SK-N-SH (cell line): ENCODE results near the gene TMEM109. TPM values are rescaled to one million over a fixed set of nuclear protein-coding genes. Genes with fewer than 3 reads are reported as not detected.

Source experiments
- CTCF ChIA-PET: fragments of 300-600, 350-600 bp; formaldehyde crosslinking; extraction: SDS; loops from one replicate; lab custom pipeline; 2021; lab: Yijun Ruan, JAX
- POLR2A ChIA-PET: fragments of 350-600 bp; sonication (Branson Sonifier 250); formaldehyde crosslinking; extraction: SDS; loops from one replicate; lab custom pipeline; 2020; ENCODE audit warnings: antibody characterized with exemption, inconsistent platforms; lab: Yijun Ruan, JAX
- DNase-seq: peaks from one replicate; pipeline ENCODE4 v3.0.0; 2012
- H2AFZ ChIP-seq: fragments of 200-600 bp; sonication (generic); 2 replicates; pipeline ENCODE4 v1.8.1; 2016; ENCODE audit warnings: antibody characterized with exemption, mild to moderate bottlenecking, low read depth
- H3F3A ChIP-seq: fragments of 200-600 bp; sonication (generic); replicated peaks from 2 replicates; pipeline ENCODE3; 2016; ENCODE audit warnings: antibody characterized with exemption, mild to moderate bottlenecking; ENCODE audit not compliant: insufficient read depth
- H3K27ac ChIP-seq, 2 experiments: fragments of 200-500 bp in 1 of 2; fragments of 200-600 bp in 1 of 2; sonication (Bioruptor generic) in 1 of 2; sonication (generic), shearing (Covaris generic) in 1 of 2; 2 replicates each; pipeline versions ENCODE4 v1.5.1 to v1.6.1; 2014 to 2016; ENCODE audit warnings: low read depth in 2 of 2, inconsistent platforms in 1 of 2, low read length in 1 of 2, mild to moderate bottlenecking in 1 of 2, mixed read lengths in 1 of 2
- H3K27me3 ChIP-seq: fragments of 200-600 bp; sonication (generic), shearing (Covaris generic); 2 replicates; pipeline ENCODE4 v1.6.1; 2016; ENCODE audit warnings: mixed run types; ENCODE audit not compliant: insufficient read depth
- H3K36me3 ChIP-seq, 2 experiments: fragments of 200-500 bp in 1 of 2; fragments of 200-600 bp in 1 of 2; sonication (Bioruptor generic) in 1 of 2; sonication (generic) in 1 of 2; replicated peaks in 1 of 2; 2 replicates each; pipeline versions ENCODE3 to v1.5.1; 2014 to 2016; ENCODE audit warnings: low read length in 1 of 2, mild to moderate bottlenecking in 1 of 2; ENCODE audit not compliant: insufficient read depth in 2 of 2, control insufficient read depth in 1 of 2
- H3K4me1 ChIP-seq, 2 experiments: fragments of 200-500 bp in 1 of 2; fragments of 200-600 bp in 1 of 2; sonication (Bioruptor generic) in 1 of 2; sonication (generic), shearing (Covaris generic) in 1 of 2; 2 replicates each; pipeline versions ENCODE4 v1.5.1 to v1.6.1; 2014 to 2016; ENCODE audit warnings: low read depth in 1 of 2, low read length in 1 of 2, mixed run types in 1 of 2; ENCODE audit not compliant: insufficient read depth in 2 of 2, control insufficient read depth in 1 of 2
- H3K4me2 ChIP-seq: fragments of 200-600 bp; sonication (generic), shearing (Covaris generic); 2 replicates; pipeline ENCODE4 v1.6.1; 2017; ENCODE audit warnings: mixed run types
- H3K4me3 ChIP-seq, 2 experiments: fragments of 200-500 bp in 1 of 2; fragments of 200-600 bp in 1 of 2; sonication (Bioruptor generic) in 1 of 2; sonication (generic), shearing (Covaris generic) in 1 of 2; 2 replicates each; pipeline versions ENCODE4 v1.5.1 to v1.8.1; 2014 to 2016; ENCODE audit warnings: low read depth in 2 of 2, inconsistent platforms in 1 of 2, low read length in 1 of 2, mild to moderate bottlenecking in 1 of 2, mixed read lengths in 1 of 2, moderate library complexity in 1 of 2
- H3K79me2 ChIP-seq: fragments of 200-600 bp; sonication (generic); 2 replicates; pipeline ENCODE4 v1.8.1; 2017; ENCODE audit warnings: mild to moderate bottlenecking; ENCODE audit not compliant: insufficient read depth
- H3K9ac ChIP-seq: fragments of 200-600 bp; sonication (generic); 2 replicates; pipeline ENCODE4 v1.6.1; 2017; ENCODE audit warnings: mixed run types
- H3K9me2 ChIP-seq: fragments of 200-600 bp; sonication (generic); 2 replicates; pipeline ENCODE4 v1.6.1; 2017; ENCODE audit warnings: mixed run types
- H3K9me3 ChIP-seq: fragments of 200-600 bp; sonication (generic); 2 replicates; pipeline ENCODE4 v1.6.1; 2017; ENCODE audit warnings: mixed run types, mild to moderate bottlenecking, moderate library complexity
- H4K20me1 ChIP-seq: fragments of 200-600 bp; sonication (generic); 2 replicates; pipeline ENCODE4 v1.6.1; 2017; ENCODE audit warnings: mild to moderate bottlenecking, mixed run types; ENCODE audit not compliant: insufficient read depth
- CTCF ChIP-seq: fragments of 200-600 bp; sonication (generic); IDR thresholded peaks from 2 replicates; pipeline ENCODE4 v1.6.1; 2017; ENCODE audit warnings: antibody characterized with exemption, mild to moderate bottlenecking, moderate library complexity
- EP300 ChIP-seq, 2 experiments: IDR thresholded peaks; 2 replicates each; pipeline versions ENCODE4 v1.4.0 to v1.6.1; 2012; ENCODE audit warnings: borderline replicate concordance in 1 of 2, low read depth in 1 of 2, low read length in 1 of 2
- FOXJ3 ChIP-seq: sonication (generic); formaldehyde crosslinking; IDR thresholded peaks from 2 replicates; pipeline ENCODE4 v1.5.1; 2020; ENCODE audit warnings: mild to moderate bottlenecking, missing genetic modification reagents
- MAX ChIP-seq: IDR thresholded peaks from 2 replicates; pipeline ENCODE4 v1.4.0; 2012; ENCODE audit warnings: low read depth
- MEF2A ChIP-seq: IDR thresholded peaks from 2 replicates; pipeline ENCODE4 v1.4.0; 2012; ENCODE audit warnings: low read depth, borderline replicate concordance
- POLR2AphosphoS5 ChIP-seq: IDR thresholded peaks from 2 replicates; pipeline ENCODE4 v1.6.1; 2012; ENCODE audit warnings: low read depth, low read length
- RFX5 ChIP-seq: IDR thresholded peaks from 2 replicates; pipeline ENCODE4 v1.6.1; 2012; ENCODE audit warnings: mild to moderate bottlenecking, improper control_type of control experiment, low read length
- RXRA ChIP-seq: IDR thresholded peaks from 2 replicates; pipeline ENCODE4 v1.4.0; 2012; ENCODE audit warnings: low read depth, mild to moderate bottlenecking, borderline replicate concordance
- SMC3 ChIP-seq: IDR thresholded peaks from 2 replicates; pipeline ENCODE4 v1.6.1; 2012; ENCODE audit warnings: low read depth, low read length, improper control_type of control experiment
- TCF12 ChIP-seq: IDR thresholded peaks from 2 replicates; pipeline ENCODE4 v1.4.0; 2012
- YY1 ChIP-seq: IDR thresholded peaks from 2 replicates; pipeline ENCODE4 v1.4.0; 2012; ENCODE audit warnings: low read depth, mild to moderate bottlenecking
- ZBTB33 ChIP-seq: IDR thresholded peaks from 2 replicates; pipeline ENCODE4 v1.4.0; 2012; ENCODE audit warnings: low read depth, borderline replicate concordance
- WGBS: methylation state at CpG from one replicate; pipeline ENCODE4 v1.1.6; 2017; ENCODE audit warnings: low lambda C conversion rate; 5-methylcytosine and 5-hydroxymethylcytosine counted together
- polyA plus RNA-seq, 3 experiments: library from polyadenylated mRNA; depleted of rRNA; stranded (reverse); fragments of >200 nt; gene quantifications; 2 replicates each; pipeline ENCODE4 v1.2.3, GENCODE V29; 2012

Gene TMEM109
- polyA plus RNA-seq, 1 of the 3 experiments (the other 2 are of a cell fraction) = 52.7 TPM

- Histone ChIP-seq H3K9me2 (no peaks in the 10 kb centered on the region), H3K4me3 (no peak within 1 kb of the TSS)
- TF ChIP-seq RFX5 (no peak), YY1 (no peak), POLR2AphosphoS5 (no peak), MAX (no peak), FOXJ3 (CRISPR knock-in tag) (no peak), RXRA (no peak), CTCF (no peak), TCF12 (no peak), MEF2A (no peak), SMC3 (no peak), EP300 (IDR thresholded peaks at IDR 0.05; ENCODE audit: borderline replicate concordance in 1 of 2, low read depth in 1 of 2, low read length in 1 of 2) (no peak), ZBTB33 (no peak)
- TF ChIP-seq, all 33 proteins: peak for 0
- CTCF ChIA-PET = interaction anchor here (0.7 to 5.1 kb wide), 5 partner anchors 9 to 151 kb away, joined by 3 to 29 read pairs (median 4); no protein-coding TSS in a partner anchor
- Histone ChIP-seq H3K9me3 (no peaks in the 10 kb centered on the region), H2AFZ (no peak within 1 kb of the TSS), H4K20me1 (no peaks in the 10 kb centered on the region), H3K9ac (no peak within 1 kb of the TSS), H3K27ac (no peak within 1 kb of the TSS), H3K79me2 (no peaks in the 10 kb centered on the region), H3F3A (no peaks in the 10 kb centered on the region), H3K4me2 (no peak within 1 kb of the TSS), H3K4me1 (peaks cover 0 to 3% of the 10 kb centered on the region in 2 experiments; a peak in 1 of 4 replicates), H3K36me3 (no peaks in the 10 kb centered on the region), H3K27me3 (peaks cover 4% of the 10 kb centered on the region; the same call in 1 of the 2 replicates)
- WGBS = 82% methylated on average over 12 of the region's 16 CpGs
- DNase-seq = no peak
- POLR2A ChIA-PET = no interaction called here
Observed at GRCh38 chr11:60971520-60971919, 57.6 kb downstream of the TMEM109 start, which contains the start of gene CD6. TSS of gene CD6 (plus strand) at chr11:60971680. CDS start at chr11:60971866, 186 bp downstream.
